DMS153 treated with DMSO at 0.1 percent for 48 hours (cell line): ENCODE measurements around the gene TIMM44.
"Not testable (repeated sequence)": the region's sequence is repeated elsewhere in the genome, so short reads cannot be mapped to it uniquely, and the experiment has no call there.

Experiments used
- DNase-seq: peaks from one replicate; lab custom pipeline; 2025; ENCODE audit not compliant: unreplicated experiment; lab: John Stamatoyannopoulos, UW

Gene TIMM44

GRCh38 chr19:7902796-7903243 is 40.6 kb downstream of the TIMM44 start:
- DNase-seq = no peak

GRCh38 chr19:7901337-7901736 is 42.1 kb downstream of the TIMM44 start:
- DNase-seq = no peak

DNA sequence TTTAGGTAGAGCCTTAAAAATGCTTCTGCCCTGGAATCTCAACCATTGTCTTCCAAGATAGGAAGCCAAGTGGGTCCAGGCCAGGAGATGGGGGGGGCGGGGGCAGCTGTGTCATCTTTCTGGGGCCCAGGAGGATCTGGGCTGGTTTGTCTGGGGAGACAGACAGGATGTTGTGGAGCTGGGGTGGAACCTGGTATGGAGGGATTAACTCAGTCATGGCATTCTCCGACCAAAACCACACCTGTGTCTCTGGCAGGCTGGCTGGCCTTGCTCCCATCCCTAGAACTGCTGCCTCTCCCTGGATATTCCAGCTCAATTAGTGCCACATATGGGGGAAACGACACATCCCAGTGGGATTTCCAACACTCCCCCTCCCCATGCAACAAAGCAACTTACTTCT is 42.5 kb downstream of the TIMM44 start:
- no peak for DNase-seq

- no peak for DNase-seq
Observed at GRCh38 chr19:7900401-7900870, 43.0 kb downstream of the TIMM44 start.

- no peak for DNase-seq
Observed at GRCh38 chr19:7899751-7900378, 43.6 kb downstream of the TIMM44 start.

DNA sequence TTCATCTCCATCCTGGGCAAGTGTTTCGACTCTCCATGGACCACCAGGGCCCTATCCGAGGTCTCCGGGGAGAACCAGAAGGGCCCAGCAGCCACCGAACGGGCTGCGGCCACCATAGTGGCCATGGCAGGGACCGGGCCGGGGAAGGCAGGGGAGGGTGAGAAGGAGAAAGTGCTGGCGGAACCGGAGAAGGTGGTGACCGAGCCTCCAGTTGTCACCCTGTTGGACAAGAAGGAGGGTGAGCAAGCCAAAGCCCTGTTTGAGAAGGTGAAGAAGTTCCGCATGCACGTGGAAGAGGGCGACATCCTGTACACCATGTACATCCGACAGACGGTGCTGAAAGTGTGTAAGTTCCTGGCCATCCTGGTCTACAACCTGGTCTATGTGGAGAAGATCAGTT is 44.5 kb downstream of the TIMM44 start:
- DNase-seq = no peak

DNA sequence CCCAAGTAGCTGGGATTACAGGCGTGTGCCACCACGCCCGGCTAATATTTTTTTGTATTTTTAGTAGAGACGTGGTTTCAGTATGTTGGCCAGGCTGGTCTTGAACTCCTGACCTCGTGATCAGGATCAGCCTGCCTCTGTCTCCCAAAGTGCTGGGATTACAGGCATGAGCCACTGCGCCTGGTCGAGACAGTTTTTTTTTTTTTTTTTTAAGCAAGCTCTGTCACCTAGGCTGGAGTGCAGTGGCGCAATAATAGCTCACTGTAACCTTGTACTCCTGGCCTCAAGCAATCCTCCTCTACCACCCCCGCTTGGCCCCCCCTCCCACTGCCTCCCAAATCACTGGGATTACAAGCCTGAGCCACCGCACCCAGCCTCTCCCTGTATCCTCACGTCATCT is 46.2 kb downstream of the TIMM44 start:
- DNase-seq = no peak

- DNase-seq = no peak
Observed at GRCh38 chr19:7895565-7895964, 47.9 kb downstream of the TIMM44 start.

GRCh38 chr19:7894612-7895309 is 48.7 kb downstream of the TIMM44 start:
- DNase-seq = no peak

DNA sequence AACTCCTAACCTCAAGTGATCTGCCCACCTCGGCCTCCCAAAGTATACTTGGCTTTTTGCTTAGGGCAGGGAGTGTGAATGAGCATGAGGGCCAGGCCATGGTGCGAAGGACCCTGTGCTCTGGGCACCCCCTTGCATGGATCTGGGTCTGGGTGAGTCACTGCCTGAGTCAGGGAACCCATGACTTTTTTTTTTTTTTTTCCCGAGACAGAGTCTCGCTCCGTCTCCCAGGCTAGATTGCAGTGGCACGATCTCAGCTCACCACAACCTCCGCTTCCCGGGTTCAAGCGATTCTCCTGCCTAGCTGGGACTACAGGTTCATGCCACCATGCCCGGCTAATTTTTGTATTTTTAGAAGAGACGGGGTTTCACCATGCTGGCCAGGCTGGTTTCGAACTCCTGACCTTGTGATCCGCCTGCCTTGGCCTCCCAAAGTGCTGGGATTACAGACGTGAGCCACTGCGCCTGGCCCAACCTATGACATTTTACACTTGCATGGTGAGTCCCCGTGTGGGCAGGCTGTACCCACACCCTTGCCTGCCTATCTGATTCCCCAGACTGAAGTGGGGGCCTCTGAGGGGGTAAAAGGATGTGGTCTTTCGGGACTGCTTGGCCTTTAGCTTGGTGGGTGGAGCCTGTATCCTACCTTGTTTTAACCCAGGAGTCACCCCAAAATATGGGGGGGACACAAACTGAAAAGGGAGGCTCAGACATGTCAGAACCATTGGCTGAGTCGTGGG is 49.9 kb downstream of the TIMM44 start:
- DNase-seq = not testable (repeated sequence)

DNA sequence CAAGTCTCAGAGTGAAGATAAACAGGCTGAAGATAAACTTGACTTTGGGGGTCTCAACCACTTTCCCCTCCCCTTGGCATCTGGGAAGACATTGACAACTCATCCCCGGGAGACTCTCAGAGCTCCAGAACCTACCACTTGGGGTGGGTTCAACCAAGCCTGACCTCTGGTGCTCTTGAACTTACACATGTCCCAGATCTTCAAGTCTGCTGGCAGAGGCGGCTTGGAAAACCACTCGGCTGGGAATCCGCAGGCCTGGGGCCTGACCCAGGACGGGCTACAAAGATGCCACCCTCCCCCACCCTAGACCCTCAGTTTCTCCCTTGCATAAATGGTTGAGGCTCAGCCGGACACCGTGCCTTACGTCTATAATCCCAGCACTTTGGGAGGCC is 54.6 kb downstream of the TIMM44 start:
- DNase-seq = no peak

DNA sequence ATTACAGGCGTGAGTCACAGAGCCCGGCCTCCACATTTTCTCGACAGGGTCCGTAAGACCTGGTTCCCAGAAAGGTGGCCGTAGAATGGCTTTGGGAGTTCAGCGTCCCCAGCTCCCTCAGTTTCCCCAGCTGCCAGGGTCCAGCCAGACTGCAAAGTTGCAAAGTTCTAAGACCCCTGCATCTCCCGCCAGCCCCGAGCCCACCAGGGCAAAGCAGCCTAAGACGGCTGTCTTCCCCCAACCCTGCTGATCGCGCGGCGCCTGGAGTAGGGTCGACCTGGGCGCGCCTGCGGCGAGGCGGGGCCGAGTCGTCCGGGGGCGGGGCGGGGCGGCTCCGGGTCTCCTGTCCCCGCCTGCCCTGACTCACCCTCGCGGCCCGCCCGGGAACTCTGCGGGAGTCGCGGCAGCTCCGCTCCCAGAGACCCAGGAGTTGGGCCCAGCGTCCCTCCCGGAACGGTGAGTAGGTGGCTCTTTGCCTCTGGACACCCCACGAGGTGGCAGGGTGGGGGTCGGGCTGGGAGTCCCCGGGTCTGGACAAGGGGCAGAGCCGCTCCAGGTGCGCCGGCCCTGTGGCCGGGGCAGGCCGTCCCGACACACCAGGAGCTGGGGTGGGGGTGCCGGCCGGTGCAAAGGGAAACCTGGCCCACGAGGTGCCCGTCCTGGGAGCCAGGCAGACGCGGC is 55.2 kb downstream of the TIMM44 start, which contains the start of gene LRRC8E:
Gene LRRC8E, plus strand, starts transcription at position 366 of the 681 bp plus-strand sequence. CDS start 7,094 bp downstream, outside the sequence.
- DNase-seq = no peak

- DNase-seq = no peak
Observed at GRCh38 chr19:7887408-7888144, 55.9 kb downstream of the TIMM44 start.

DNA sequence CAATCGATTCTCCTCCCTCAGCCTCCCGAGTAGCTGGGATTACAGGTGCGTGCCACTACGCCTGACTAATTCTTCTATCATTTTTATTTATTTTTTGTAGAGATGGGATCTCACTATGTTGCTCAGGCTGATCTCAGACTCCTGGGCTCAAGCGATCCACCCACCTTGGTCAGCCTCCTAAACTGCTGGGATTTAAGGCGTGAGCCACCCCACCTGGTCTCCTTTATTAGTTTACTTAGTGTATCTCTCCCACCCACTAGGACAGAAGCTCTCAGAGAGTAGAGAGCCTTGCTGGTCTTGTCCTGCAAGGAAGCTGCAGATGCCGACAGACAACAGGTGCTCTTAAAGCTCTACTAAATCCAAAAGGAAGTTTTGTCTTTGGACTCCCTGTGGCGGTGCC is 57.6 kb downstream of the TIMM44 start:
- no peak for DNase-seq

DNA sequence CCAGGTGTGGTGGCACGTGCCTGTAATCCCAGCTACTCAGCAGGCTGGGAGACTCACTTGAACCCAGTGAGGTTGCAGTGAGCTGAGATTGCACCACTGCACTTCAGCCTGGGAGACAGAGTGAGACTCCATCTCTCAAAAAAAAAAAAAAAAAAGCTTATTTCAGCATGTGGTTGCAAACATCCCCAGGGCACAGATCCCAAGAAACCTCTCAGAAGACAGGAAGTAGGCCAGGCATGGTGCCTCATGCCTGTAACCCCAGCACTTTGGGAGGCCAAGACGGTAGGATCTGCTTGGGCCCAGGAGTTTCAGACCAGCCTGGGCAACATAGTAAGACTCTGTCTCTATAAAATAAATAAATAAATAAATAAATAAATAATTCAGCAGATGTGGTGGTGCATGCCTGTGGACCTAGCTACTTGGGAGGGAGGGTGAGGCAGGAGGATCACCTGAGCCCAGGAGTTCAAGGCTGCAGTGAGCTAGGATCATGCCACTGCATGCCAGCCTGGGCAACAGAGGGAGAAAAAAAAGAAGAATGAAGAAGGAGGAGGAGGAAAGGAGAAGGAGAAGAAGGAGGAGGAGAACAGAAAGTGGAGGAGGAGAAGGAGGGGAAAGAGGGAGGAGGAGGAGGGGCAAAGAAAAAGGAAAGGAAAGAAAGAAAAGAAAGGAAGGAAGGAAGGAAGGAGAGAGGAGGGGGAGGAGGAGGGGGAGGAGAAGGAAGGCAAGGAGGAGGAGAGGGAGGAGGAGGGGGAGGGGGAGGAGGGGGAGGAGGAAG is 59.5 kb downstream of the TIMM44 start:
- no peak for DNase-seq

DNA sequence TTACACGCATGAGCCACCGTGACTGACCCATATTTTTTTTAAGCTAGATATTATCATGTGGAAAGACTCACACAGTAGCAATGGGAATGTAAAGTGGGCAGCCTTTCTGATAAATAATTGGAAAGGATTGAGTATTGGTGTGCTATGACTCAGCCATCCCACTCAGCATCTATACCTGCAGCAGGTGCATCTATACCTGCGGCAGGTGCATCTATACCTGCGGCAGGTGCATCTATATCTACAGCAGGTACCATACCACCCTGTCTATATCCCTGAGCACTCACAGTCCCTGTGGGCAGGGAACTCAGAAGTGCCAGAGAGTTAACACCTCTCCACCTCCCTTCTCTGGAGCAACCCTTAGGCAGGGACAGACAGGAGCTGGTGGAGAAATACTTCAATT is 60.4 kb downstream of the TIMM44 start:
- DNase-seq = no peak

DNA sequence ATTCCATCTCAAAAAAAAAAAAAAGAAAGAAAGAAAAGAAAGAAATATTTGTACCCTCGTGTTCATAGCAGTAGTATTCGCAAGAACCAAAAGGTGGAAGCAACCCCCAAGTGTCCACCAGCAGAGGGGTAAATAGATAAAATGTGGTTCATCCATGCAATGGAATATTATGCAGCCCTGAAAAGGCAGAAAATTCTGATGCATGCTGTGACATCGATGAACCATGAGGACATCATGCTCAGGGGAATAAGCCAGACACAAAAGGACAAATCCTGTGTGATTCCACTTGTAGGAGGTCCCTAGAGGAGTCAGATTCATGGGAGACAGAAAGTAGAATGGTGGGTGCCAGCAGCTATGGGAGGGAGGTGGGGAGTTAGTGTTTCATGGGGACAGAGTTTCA is 61.6 kb downstream of the TIMM44 start:
- DNase-seq = no peak

GRCh38 chr19:7879836-7880235 is 63.6 kb downstream of the TIMM44 start:
- DNase-seq = no peak

DNA sequence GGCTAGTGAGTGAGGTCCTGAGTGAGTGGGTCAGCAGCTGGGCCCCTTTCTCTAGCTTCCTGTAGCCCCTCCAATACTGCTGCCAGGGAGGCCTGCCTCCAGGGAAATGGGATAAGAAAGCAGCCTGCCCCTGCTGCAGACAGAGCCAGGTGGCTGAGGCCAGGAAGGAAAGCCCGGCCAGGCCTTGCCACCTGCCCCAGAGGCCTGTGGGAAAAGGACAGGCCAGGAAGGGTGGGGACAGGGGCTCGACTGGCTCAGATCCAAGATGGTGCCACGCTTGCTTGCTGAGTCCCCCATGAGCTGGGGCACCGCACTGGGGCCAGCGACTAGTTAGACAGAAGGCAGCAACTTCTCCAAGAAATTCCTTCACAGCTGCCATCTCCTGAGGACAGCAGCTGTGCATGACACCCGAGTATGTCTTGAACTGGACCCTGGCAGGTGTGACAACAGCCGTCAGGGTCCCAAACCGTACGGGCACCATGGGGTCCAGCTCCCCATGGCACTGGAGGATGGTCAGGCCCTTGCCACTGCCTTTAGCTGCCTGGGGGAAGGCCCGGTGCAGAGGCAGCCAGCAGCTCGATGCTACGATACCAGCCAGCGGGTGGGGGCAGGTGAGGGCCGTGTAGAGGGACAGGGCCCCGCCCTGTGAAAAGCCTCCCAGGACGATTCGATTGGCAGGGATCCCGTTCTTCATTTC is 64.2 kb downstream of the TIMM44 start:
- DNase-seq = no peak
